Measurements from ENCODE around the gene MINDY4.

- no peak for TF ChIP-seq CTCF (IDR thresholded peaks at IDR 0.05; ENCODE audit: low read depth, low read length, poor library complexity, severe bottlenecking)
- TF ChIP-seq EZH2phosphoT487 (IDR thresholded peaks at IDR 0.05; ENCODE audit: borderline replicate concordance, low read length): no peak
Observed at GRCh38 chr7:30815951-30816644, 44.9 kb downstream of the MINDY4 start.
